ENCODE measurements around the gene C19orf73. TPM values are rescaled to one million over a fixed set of nuclear protein-coding genes. Genes with fewer than 3 reads are reported as not detected.

Gene C19orf73, protein sequence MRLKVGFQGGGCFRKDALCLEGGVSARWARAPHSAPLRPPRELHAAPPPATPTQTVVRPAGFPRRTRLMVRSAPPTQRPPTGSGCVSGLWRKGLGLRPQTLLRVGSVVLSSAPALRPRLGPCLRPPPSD
- total RNA-seq (not detected), polyA plus RNA-seq (1 to 10 TPM; 3.4 to 4.2 (median 3.7) TPM)
- long read RNA-seq, donor 1, partial matches to known transcripts = 0 of 3 reads
- long read RNA-seq, donor 1, other reads (novel, unspliced or antisense) = 0 of 3 reads
- long read RNA-seq, donor 2, partial matches to known transcripts = 0 of 1 reads
- long read RNA-seq, donor 2, other reads (novel, unspliced or antisense) = 0 of 1 reads
- long read RNA-seq, donor 3, partial matches to known transcripts = 0 of 1 reads
- long read RNA-seq, donor 3, other reads (novel, unspliced or antisense) = 0 of 1 reads
- long read RNA-seq, donor 4, partial matches to known transcripts = 0 of 1 reads
- long read RNA-seq, donor 4, other reads (novel, unspliced or antisense) = 0 of 1 reads
- long read RNA-seq, donor 5, partial matches to known transcripts = 0 of 1 reads
- long read RNA-seq, donor 5, other reads (novel, unspliced or antisense) = 0 of 1 reads
- long read RNA-seq, donor 6, transcript C19orf73-201 (1 exons, 744 nt) = major isoform, 5 of 5 reads
- long read RNA-seq, donor 6, partial matches to known transcripts = 0 of 5 reads
- long read RNA-seq, donor 6, other reads (novel, unspliced or antisense) = 0 of 5 reads
- long read RNA-seq, donor 7, partial matches to known transcripts = 0 of 4 reads
- long read RNA-seq, donor 7, other reads (novel, unspliced or antisense) = 0 of 4 reads
- long read RNA-seq, donor 8, partial matches to known transcripts = 0 of 3 reads
- long read RNA-seq, donor 8, other reads (novel, unspliced or antisense) = 0 of 3 reads
- long read RNA-seq, donor 9, transcript C19orf73-201 (1 exons, 744 nt) = major isoform, 5 of 5 reads
- long read RNA-seq, donor 9, partial matches to known transcripts = 0 of 5 reads
- long read RNA-seq, donor 9, other reads (novel, unspliced or antisense) = 0 of 5 reads
- long read RNA-seq, donor 10, partial matches to known transcripts = 0 of 4 reads
- long read RNA-seq, donor 10, other reads (novel, unspliced or antisense) = 0 of 4 reads

DNA sequence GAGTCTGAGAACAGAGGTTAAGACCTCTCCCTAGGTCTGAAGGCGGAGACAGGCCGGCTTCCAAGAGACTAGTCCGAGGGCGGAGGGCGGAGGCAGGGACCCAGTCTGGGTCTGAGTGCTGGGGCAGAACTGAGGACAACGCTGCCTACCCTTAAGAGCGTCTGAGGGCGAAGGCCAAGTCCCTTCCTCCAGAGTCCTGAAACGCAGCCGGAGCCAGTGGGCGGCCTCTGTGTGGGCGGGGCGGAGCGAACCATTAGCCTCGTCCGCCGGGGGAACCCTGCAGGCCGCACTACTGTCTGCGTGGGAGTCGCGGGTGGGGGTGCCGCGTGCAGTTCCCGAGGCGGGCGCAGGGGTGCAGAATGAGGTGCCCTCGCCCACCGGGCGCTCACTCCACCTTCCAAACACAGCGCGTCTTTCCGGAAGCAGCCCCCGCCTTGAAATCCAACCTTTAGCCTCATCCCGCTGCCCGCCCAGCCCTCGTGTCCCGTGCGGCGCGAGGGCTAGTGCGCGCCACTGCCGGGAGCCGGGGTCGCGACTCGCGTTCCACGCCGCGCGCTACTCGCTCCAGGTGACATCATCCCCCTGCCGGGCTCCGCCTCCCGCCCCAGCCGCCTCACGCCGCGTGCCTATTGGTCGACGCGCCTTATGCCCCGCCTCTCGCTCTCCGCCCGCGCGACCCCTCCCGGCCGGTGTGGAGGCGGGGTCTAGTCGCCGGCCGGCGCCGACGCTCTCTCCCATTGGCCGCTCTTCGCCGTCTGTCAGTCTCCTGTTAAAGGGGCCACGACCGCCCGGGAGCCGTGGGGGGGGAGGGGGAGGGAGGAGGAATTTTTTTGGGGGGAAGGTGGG is at the start of gene C19orf73:
C19orf73 (minus strand) TSS at position 579 of the 846 bp plus-strand sequence; CDS start at position 458, 121 bp downstream.
- peaks cover 0 to 18% (median 9%) of the 10 kb centered on the region in 3 donors for H3K27me3 ChIP-seq
- intact Hi-C loops (cut with DNase I; ENCODE audit: low total_unique reads) = no loop called here
- no peak for TF ChIP-seq POLR2A (IDR thresholded peaks at IDR 0.05)
- peak; percentile 29 to 80 (median 41) for TF ChIP-seq POLR2AphosphoS5 (IDR thresholded peaks at IDR 0.05)
- TF ChIP-seq, protein P1, sequence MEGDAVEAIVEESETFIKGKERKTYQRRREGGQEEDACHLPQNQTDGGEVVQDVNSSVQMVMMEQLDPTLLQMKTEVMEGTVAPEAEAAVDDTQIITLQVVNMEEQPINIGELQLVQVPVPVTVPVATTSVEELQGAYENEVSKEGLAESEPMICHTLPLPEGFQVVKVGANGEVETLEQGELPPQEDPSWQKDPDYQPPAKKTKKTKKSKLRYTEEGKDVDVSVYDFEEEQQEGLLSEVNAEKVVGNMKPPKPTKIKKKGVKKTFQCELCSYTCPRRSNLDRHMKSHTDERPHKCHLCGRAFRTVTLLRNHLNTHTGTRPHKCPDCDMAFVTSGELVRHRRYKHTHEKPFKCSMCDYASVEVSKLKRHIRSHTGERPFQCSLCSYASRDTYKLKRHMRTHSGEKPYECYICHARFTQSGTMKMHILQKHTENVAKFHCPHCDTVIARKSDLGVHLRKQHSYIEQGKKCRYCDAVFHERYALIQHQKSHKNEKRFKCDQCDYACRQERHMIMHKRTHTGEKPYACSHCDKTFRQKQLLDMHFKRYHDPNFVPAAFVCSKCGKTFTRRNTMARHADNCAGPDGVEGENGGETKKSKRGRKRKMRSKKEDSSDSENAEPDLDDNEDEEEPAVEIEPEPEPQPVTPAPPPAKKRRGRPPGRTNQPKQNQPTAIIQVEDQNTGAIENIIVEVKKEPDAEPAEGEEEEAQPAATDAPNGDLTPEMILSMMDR (IDR thresholded peaks at IDR 0.05) = peak in 2 of 7 experiments; percentile 25 to 30
- H3K4me1 ChIP-seq = peaks cover 36 to 44% (median 42%) of the 10 kb centered on the region in 4 donors
- 0 to 2% (median 1%) methylated on average over 8 to 85 of the region's 85 CpGs for WGBS, 5 donors
- DNase-seq = peak; percentile 96 to 98
- no peaks in the 10 kb centered on the region for H3K9me3 ChIP-seq
- H3K36me3 ChIP-seq = no peaks in the 10 kb centered on the region
- peak within 1 kb of the TSS; percentile 90 to 98 (median 96) for H3K27ac ChIP-seq
- H3K4me3 ChIP-seq = peak within 1 kb of the TSS; percentile 60 to 66 (median 64)

DNA sequence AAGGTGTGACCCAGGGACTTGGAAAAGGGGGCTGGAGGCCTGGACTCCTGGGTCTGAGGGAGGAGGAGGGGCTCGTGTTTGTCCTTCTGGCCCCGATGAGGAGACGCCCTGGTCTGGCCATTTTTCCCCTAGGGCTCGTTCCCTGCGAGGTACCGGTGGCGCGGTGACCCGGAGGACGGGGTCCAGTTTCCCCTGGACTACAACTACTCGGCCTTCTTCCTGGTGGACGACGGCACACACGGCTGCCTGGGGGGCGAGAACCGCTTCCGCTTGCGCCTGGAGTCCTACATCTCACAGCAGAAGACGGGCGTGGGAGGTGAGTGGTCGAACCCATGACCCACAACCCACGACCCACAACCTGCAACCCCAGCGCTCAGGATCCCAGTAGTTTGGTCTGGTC is 49.5 kb upstream of the C19orf73 start:
- Histone ChIP-seq H3K36me3 (peaks cover 25 to 59% (median 56%) of the 10 kb centered on the region in 4 donors), H3K4me3 (no peak overlapping the region), H3K27me3 (no peaks in the 10 kb centered on the region), H3K4me1 (peaks cover 18 to 39% (median 22%) of the 10 kb centered on the region in 4 donors), H3K9me3 (no peaks in the 10 kb centered on the region), H3K27ac (no peak overlapping the region)
- TF ChIP-seq POLR2AphosphoS5 (IDR thresholded peaks at IDR 0.05) (no peak), POLR2A (IDR thresholded peaks at IDR 0.05) (no peak), EP300 (IDR thresholded peaks at IDR 0.05) (no peak)
- TF ChIP-seq, protein P1 (IDR thresholded peaks at IDR 0.05) = no peak
- intact Hi-C loops (cut with DNase I; ENCODE audit: low total_unique reads) = no loop called here
- 90 to 94% (median 92%) methylated on average over 19 to 23 of the region's 23 CpGs for WGBS, 5 donors
- no peak for DNase-seq

DNA sequence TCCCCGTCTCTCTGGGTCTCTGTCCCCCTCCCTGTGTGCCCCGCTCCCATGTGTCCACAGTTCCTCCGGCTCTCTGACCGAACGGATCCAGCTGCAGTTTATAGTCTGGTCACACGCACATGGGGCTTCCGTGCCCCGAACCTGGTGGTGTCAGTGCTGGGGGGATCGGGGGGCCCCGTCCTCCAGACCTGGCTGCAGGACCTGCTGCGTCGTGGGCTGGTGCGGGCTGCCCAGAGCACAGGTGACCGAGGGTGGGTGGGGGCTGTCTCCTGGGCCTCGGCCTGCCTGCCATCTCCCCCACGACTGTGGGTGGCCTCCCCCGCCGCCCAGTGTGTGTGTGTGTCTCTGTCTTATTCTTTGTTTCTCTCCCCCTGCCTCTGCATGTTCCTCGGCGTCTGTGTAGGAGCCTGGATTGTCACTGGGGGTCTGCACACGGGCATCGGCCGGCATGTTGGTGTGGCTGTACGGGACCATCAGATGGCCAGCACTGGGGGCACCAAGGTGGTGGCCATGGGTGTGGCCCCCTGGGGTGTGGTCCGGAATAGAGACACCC is 49.0 kb upstream of the C19orf73 start:
- H3K9me3 ChIP-seq = no peaks in the 10 kb centered on the region
- no peak overlapping the region for H3K27ac ChIP-seq
- DNase-seq = no peak
- intact Hi-C loops (cut with DNase I; ENCODE audit: low total_unique reads) = no loop called here
- H3K27me3 ChIP-seq = no peaks in the 10 kb centered on the region
- H3K4me1 ChIP-seq = peaks cover 18 to 41% (median 22%) of the 10 kb centered on the region in 4 donors
- 82 to 88% (median 86%) methylated on average over 22 to 25 of the region's 25 CpGs for WGBS, 5 donors
- TF ChIP-seq POLR2AphosphoS5 (IDR thresholded peaks at IDR 0.05) (no peak), EP300 (IDR thresholded peaks at IDR 0.05) (no peak), POLR2A (IDR thresholded peaks at IDR 0.05) (no peak)
- TF ChIP-seq, protein P1 (IDR thresholded peaks at IDR 0.05) = no peak
- no peak overlapping the region for H3K4me3 ChIP-seq
- peaks cover 20 to 54% (median 51%) of the 10 kb centered on the region in 4 donors for H3K36me3 ChIP-seq
